AG04449 (cell line): ENCODE data around the gene ATXN10.

Experiments
- CTCF ChIA-PET: fragments of 350-600 bp; formaldehyde crosslinking; extraction: SDS; loops from one replicate; lab custom pipeline; 2021; ENCODE audit warnings: antibody characterized with exemption; lab: Yijun Ruan, JAX
- POLR2A ChIA-PET: fragments of 400-600, 350-600 bp; formaldehyde crosslinking; extraction: SDS; loops from one replicate; lab custom pipeline; 2020; ENCODE audit warnings: antibody characterized with exemption, inconsistent platforms; lab: Yijun Ruan, JAX
- DNase-seq: peaks from one replicate; pipeline ENCODE4 v3.0.0-alpha.2; 2010; ENCODE audit warnings: low read depth, low spot score
- H3K4me3 ChIP-seq: 2 replicates; pipeline ENCODE4 v1.5.1; 2011; ENCODE audit warnings: low read depth, mild to moderate bottlenecking, control low read depth, low read length
- CTCF ChIP-seq: IDR thresholded peaks from one replicate; pipeline ENCODE4 v1.5.1; 2011; ENCODE audit warnings: mild to moderate bottlenecking, moderate library complexity, low read length, control low read depth, inconsistent platforms; ENCODE audit not compliant: insufficient read depth; ENCODE audit errors: missing control alignments

ATXN10 gene

GRCh38 chr22:45628515-45628914 lies 43.1 kb upstream of the ATXN10 start:
- TF ChIP-seq CTCF = no peak
- DNase-seq = no peak
- ChIA-PET CTCF (interaction anchor here (2.4 kb wide), 1 partner anchor 16 kb away, joined by 15 read pairs; no protein-coding TSS in a partner anchor), POLR2A (no interaction called here)
- no peak overlapping the region for H3K4me3 ChIP-seq

- ChIA-PET CTCF (interaction anchor here (0.9 to 2.4 kb wide), 3 partner anchors 15 to 238 kb away, joined by 3 to 15 read pairs (median 3); no protein-coding TSS in a partner anchor), POLR2A (no interaction called here)
- no peak for TF ChIP-seq CTCF
- no peak overlapping the region for H3K4me3 ChIP-seq
- no peak for DNase-seq
Observed at GRCh38 chr22:45629469-45630089, 42.1 kb upstream of the ATXN10 start.

GRCh38 chr22:45630436-45630835 lies 41.2 kb upstream of the ATXN10 start:
- DNase-seq = no peak
- no peak overlapping the region for H3K4me3 ChIP-seq
- TF ChIP-seq CTCF = no peak
- POLR2A ChIA-PET = no interaction called here
- CTCF ChIA-PET = interaction anchor here (0.6 to 2.4 kb wide), 4 partner anchors 14 to 237 kb away, joined by 3 to 15 read pairs (median 3); no protein-coding TSS in a partner anchor

GRCh38 chr22:45631140-45631840 lies 40.3 kb upstream of the ATXN10 start:
- no peak overlapping the region for H3K4me3 ChIP-seq

GRCh38 chr22:45631841-45632238 lies 39.8 kb upstream of the ATXN10 start:
- no peak for DNase-seq
- POLR2A ChIA-PET = no interaction called here
- no peak for TF ChIP-seq CTCF
- CTCF ChIA-PET = interaction anchor here (1.3 kb wide), 1 partner anchor 13 kb away, joined by 4 read pairs; no protein-coding TSS in a partner anchor
- no peak overlapping the region for H3K4me3 ChIP-seq

More at GRCh38 chr22:45631140-45631840, 40.3 kb upstream of the ATXN10 start:
- no peak for TF ChIP-seq CTCF
- POLR2A ChIA-PET = no interaction called here
- no peak for DNase-seq
- CTCF ChIA-PET = interaction anchor here (1.3 kb wide), 1 partner anchor 14 kb away, joined by 4 read pairs; no protein-coding TSS in a partner anchor
